Liver (tissue), 3 donors: ENCODE data around the gene GLP2R.

Experiments
- EGR1 ChIP-seq, 2 donors: IDR thresholded peaks; 2 replicates each; pipeline ENCODE4 v1.6.1; 2016 to 2018; ENCODE audit warnings: antibody characterized with exemption in 2 of 2, low read depth in 2 of 2
- FOXA1 ChIP-seq: IDR thresholded peaks from 2 replicates; pipeline ENCODE4 v1.6.1; 2016; ENCODE audit warnings: antibody characterized with exemption
- FOXA2 ChIP-seq: IDR thresholded peaks from 2 replicates; pipeline ENCODE4 v1.6.1; 2016; ENCODE audit warnings: antibody characterized with exemption
- GABPA ChIP-seq, 2 donors: IDR thresholded peaks in 1 of 2; conservative IDR thresholded peaks in 1 of 2; 2 replicates each; pipeline ENCODE4 v1.6.1; 2016; ENCODE audit warnings: antibody characterized with exemption in 2 of 2, mild to moderate bottlenecking in 1 of 2, moderate library complexity in 1 of 2
- HNF4A ChIP-seq, 2 donors: conservative IDR thresholded peaks; 2 replicates each; pipeline ENCODE4 v1.6.1; 2016; ENCODE audit warnings: antibody characterized with exemption in 2 of 2, mild to moderate bottlenecking in 2 of 2
- JUND ChIP-seq, 2 donors: IDR thresholded peaks; 2 replicates each; pipeline ENCODE4 v1.6.1; 2016; ENCODE audit warnings: antibody characterized with exemption in 2 of 2
- RAD21 ChIP-seq, 2 donors: IDR thresholded peaks; 2 replicates each; pipeline ENCODE4 v1.6.1; 2016; ENCODE audit warnings: antibody characterized with exemption in 2 of 2, mild to moderate bottlenecking in 2 of 2
- RXRA ChIP-seq, 2 donors: IDR thresholded peaks; 2 replicates each; pipeline ENCODE4 v1.6.1; 2017 to 2018; ENCODE audit warnings: antibody characterized with exemption in 2 of 2, mild to moderate bottlenecking in 1 of 2
- SP1 ChIP-seq: IDR thresholded peaks from 2 replicates; pipeline ENCODE4 v1.6.1; 2018; ENCODE audit warnings: antibody characterized with exemption, mild to moderate bottlenecking
- TF ChIP-seq, protein P1 (sequence below): fragments of 150-350 bp; IDR thresholded peaks from 2 replicates; pipeline ENCODE4 v1.5.1; 2017; ENCODE audit warnings: improper control_type of control experiment, low read depth, low read length; ENCODE audit not compliant: missing input control
- TF ChIP-seq, protein P2 (sequence below): IDR thresholded peaks from 2 replicates; pipeline ENCODE4 v1.6.1; 2016; ENCODE audit warnings: antibody characterized with exemption, mild to moderate bottlenecking
- TF ChIP-seq, protein P3 (sequence below): IDR thresholded peaks from 2 replicates; pipeline ENCODE4 v1.6.1; 2016; ENCODE audit warnings: antibody characterized with exemption
- donor health status: healthy.
- donor health status: healthy.

- TF ChIP-seq, protein P1, sequence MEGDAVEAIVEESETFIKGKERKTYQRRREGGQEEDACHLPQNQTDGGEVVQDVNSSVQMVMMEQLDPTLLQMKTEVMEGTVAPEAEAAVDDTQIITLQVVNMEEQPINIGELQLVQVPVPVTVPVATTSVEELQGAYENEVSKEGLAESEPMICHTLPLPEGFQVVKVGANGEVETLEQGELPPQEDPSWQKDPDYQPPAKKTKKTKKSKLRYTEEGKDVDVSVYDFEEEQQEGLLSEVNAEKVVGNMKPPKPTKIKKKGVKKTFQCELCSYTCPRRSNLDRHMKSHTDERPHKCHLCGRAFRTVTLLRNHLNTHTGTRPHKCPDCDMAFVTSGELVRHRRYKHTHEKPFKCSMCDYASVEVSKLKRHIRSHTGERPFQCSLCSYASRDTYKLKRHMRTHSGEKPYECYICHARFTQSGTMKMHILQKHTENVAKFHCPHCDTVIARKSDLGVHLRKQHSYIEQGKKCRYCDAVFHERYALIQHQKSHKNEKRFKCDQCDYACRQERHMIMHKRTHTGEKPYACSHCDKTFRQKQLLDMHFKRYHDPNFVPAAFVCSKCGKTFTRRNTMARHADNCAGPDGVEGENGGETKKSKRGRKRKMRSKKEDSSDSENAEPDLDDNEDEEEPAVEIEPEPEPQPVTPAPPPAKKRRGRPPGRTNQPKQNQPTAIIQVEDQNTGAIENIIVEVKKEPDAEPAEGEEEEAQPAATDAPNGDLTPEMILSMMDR, result no peak
- TF ChIP-seq GABPA (IDR thresholded peaks at IDR 0.05 in 1 of 2, conservative IDR thresholded peaks at IDR 0.05 in 1 of 2), result no peak
- TF ChIP-seq FOXA1, result no peak
- no peak for TF ChIP-seq JUND (IDR thresholded peaks at IDR 0.05)
- TF ChIP-seq, protein P2, sequence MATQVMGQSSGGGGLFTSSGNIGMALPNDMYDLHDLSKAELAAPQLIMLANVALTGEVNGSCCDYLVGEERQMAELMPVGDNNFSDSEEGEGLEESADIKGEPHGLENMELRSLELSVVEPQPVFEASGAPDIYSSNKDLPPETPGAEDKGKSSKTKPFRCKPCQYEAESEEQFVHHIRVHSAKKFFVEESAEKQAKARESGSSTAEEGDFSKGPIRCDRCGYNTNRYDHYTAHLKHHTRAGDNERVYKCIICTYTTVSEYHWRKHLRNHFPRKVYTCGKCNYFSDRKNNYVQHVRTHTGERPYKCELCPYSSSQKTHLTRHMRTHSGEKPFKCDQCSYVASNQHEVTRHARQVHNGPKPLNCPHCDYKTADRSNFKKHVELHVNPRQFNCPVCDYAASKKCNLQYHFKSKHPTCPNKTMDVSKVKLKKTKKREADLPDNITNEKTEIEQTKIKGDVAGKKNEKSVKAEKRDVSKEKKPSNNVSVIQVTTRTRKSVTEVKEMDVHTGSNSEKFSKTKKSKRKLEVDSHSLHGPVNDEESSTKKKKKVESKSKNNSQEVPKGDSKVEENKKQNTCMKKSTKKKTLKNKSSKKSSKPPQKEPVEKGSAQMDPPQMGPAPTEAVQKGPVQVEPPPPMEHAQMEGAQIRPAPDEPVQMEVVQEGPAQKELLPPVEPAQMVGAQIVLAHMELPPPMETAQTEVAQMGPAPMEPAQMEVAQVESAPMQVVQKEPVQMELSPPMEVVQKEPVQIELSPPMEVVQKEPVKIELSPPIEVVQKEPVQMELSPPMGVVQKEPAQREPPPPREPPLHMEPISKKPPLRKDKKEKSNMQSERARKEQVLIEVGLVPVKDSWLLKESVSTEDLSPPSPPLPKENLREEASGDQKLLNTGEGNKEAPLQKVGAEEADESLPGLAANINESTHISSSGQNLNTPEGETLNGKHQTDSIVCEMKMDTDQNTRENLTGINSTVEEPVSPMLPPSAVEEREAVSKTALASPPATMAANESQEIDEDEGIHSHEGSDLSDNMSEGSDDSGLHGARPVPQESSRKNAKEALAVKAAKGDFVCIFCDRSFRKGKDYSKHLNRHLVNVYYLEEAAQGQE, result no peak
- TF ChIP-seq RXRA (IDR thresholded peaks at IDR 0.05), result no peak
- no peak for TF ChIP-seq HNF4A (conservative IDR thresholded peaks at IDR 0.05)
- TF ChIP-seq, protein P3, sequence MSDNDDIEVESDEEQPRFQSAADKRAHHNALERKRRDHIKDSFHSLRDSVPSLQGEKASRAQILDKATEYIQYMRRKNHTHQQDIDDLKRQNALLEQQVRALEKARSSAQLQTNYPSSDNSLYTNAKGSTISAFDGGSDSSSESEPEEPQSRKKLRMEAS, result no peak
- no peak for TF ChIP-seq RAD21 (IDR thresholded peaks at IDR 0.05)
- TF ChIP-seq SP1, result no peak
- no peak for TF ChIP-seq FOXA2
- TF ChIP-seq EGR1 (IDR thresholded peaks at IDR 0.05; ENCODE audit: low read depth in 2 of 2), result no peak
Measured at GRCh38 chr17:9918352-9918751, 92.6 kb downstream of the GLP2R start.
